Measurements from ENCODE around the gene XIRP1.
"Not testable (repeated sequence)": the region's sequence is repeated elsewhere in the genome, so short reads cannot be mapped to it uniquely, and the experiment has no call there.

The XIRP1 gene, protein sequence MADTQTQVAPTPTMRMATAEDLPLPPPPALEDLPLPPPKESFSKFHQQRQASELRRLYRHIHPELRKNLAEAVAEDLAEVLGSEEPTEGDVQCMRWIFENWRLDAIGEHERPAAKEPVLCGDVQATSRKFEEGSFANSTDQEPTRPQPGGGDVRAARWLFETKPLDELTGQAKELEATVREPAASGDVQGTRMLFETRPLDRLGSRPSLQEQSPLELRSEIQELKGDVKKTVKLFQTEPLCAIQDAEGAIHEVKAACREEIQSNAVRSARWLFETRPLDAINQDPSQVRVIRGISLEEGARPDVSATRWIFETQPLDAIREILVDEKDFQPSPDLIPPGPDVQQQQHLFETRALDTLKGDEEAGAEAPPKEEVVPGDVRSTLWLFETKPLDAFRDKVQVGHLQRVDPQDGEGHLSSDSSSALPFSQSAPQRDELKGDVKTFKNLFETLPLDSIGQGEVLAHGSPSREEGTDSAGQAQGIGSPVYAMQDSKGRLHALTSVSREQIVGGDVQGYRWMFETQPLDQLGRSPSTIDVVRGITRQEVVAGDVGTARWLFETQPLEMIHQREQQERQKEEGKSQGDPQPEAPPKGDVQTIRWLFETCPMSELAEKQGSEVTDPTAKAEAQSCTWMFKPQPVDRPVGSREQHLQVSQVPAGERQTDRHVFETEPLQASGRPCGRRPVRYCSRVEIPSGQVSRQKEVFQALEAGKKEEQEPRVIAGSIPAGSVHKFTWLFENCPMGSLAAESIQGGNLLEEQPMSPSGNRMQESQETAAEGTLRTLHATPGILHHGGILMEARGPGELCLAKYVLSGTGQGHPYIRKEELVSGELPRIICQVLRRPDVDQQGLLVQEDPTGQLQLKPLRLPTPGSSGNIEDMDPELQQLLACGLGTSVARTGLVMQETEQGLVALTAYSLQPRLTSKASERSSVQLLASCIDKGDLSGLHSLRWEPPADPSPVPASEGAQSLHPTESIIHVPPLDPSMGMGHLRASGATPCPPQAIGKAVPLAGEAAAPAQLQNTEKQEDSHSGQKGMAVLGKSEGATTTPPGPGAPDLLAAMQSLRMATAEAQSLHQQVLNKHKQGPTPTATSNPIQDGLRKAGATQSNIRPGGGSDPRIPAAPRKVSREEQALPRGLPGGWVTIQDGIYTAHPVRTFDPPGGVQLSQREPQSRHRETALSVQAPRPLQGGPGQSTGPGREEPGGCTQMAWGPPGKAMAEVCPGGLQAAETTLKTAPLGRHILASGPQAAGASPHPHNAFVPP (N-terminal part only)

GRCh38 chr3:39192490-39193092, at the start of gene XIRP1:
XIRP1 (minus strand) TSS chr3:39192595; CDS start chr3:39189445, 3,150 bp downstream.
- no peak for DNase-seq (ENCODE audit: low spot score)

DNA sequence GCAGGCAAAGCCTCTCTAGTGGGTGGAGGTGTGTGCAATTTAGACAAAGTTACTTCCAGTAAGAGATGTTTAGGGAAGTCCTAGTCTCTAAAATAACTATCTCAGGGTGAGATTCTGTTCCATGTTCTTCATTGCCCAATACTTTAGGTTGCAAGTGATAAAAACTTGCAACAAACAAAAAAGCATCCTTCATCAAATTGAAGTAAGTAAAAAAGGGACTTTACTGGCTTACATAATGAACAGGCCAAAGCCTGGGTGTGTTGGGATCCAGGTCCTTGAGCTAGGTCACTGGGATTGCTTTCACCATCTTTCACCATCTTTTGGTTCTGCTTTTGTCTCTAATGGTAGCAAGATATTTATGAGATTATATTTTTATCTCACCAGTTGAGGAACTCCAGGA, 49.2 kb upstream of the XIRP1 start:
- DNase-seq (ENCODE audit: low spot score): no peak

- DNase-seq (ENCODE audit: low spot score): no peak
Measured at GRCh38 chr3:39237027-39237426, 44.6 kb upstream of the XIRP1 start.

GRCh38 chr3:39234651-39235050, 42.3 kb upstream of the XIRP1 start:
- no peak for DNase-seq (ENCODE audit: low spot score)

DNA sequence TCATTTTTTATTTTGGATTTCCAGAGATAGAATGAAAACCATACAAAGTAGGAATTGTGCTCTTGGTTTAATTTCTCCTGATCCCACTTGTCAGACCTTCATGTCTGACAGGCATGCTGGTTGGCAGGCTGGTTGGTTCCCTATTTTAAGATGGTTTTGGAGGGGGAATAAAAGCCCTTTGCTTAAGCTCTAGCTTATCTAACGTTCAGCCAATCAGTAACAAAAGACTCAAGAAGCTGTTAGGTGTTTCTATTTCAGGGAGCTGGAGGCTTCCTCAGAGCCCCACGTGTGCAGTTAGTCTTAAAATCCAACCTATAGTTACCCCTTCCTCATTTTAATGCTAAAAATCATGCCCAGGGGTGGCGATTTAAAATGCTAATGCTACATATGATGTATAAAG, 40.5 kb upstream of the XIRP1 start:
- no peak for DNase-seq (ENCODE audit: low spot score)

GRCh38 chr3:39230453-39230852, 38.1 kb upstream of the XIRP1 start:
- no peak for DNase-seq (ENCODE audit: low spot score)

DNA sequence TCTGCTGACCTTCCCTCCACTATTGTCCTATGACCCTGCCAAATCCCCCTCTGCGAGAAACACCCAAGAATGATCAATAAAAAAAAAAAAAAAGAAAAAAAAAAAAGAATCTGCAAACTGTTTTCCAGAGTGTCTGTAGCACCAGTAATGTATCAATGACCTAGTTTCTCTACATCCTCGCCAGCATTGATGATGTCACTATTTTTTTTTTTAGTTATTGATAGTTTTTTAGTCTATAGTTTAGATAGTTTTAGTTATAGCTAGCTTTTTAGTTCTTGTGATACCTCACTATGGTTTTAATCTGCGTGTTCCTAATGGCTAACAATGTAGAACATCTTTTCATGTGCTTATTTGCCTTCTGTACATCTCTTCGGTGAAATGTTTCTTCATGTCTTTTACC, 36.1 kb upstream of the XIRP1 start:
- no peak for DNase-seq (ENCODE audit: low spot score)

GRCh38 chr3:39227596-39227995, 35.2 kb upstream of the XIRP1 start:
- DNase-seq (ENCODE audit: low spot score): not testable (repeated sequence)

DNA sequence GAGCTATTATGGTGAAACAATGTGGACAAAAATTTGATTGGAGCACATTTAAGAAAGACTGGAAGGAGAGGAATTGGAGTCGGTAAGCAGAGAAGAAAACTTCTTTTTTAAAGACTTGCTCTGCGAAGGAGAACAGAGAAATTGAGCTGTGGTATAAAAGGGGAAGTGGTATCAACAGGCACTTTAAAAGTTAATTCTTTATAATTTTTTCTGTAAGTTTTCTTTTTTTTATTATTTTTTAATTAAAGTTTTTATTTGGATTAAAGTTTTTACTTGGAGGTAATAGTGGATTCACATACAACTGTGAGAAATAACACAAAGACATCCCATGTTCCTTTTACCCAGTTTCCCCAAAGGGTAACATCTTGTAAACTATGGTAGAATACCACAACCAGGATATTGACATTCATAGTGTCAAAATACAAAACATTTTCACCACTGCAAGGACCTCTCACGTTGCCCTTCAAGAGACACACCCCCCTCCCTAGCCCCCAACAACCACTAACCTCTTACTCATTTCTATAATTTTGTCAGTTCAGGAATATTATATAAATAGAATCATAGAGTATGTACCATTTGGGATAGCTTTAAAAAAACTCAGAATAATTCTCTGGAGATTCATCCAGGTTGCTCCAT, 33.8 kb upstream of the XIRP1 start:
- no peak for DNase-seq (ENCODE audit: low spot score)

GRCh38 chr3:39224288-39224687, 31.9 kb upstream of the XIRP1 start:
- DNase-seq (ENCODE audit: low spot score): no peak

DNA sequence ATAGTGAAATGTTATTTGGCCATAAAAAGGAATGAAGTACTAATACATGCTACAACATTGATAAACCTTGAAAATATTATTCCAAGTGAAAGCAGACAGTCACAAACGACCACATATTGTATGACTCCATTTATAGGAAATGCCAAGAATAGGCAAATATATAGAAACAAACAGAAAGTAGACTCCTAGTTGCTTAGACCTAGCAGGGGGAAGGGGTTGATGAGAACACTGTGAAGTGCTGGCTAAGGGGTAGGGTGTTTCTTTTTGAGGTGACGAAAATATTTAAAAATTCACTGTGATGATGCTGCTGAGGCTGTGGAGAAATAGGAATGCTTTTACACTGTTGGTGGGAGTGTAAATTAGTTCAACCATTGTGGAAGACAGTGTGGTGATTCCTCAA, 30.5 kb upstream of the XIRP1 start:
- no peak for DNase-seq (ENCODE audit: low spot score)

DNA sequence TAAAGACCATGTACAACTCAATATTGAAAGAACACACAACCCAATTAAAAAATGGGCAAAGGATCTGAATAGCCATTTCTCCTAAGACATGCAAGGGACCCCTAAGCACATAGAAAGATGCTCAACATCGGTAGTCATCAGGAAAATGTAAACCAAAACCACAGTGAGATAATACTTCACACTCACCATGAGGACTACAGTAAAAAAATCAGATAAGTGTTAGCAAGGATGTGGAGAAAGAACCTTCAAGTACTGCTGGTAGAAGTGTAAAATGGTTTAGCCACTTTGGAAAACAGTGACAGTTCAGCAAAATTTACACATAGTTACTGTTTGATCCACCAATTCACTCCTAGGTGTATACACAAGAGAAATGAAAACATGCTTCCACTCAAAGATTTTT, 30.1 kb upstream of the XIRP1 start:
- no peak for DNase-seq (ENCODE audit: low spot score)

DNA sequence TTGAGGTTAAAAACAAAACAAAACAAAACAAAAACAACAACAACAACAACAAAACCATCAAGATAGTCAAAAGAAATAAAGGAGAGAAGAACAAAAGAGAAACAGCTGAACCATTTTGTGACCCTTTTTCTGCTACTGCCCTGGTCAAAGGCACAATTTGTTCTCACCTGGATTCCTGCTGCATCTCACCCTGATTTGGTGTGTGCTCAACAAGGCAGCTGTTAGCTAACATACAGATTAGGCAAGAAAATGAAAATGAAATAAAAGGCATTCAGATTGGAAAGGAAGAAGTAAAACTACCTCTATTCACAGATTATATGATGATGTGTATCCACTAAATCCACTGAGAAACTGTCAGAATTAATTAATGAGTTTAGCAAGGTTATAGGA, 28.7 kb upstream of the XIRP1 start:
- DNase-seq (ENCODE audit: low spot score): no peak

DNA sequence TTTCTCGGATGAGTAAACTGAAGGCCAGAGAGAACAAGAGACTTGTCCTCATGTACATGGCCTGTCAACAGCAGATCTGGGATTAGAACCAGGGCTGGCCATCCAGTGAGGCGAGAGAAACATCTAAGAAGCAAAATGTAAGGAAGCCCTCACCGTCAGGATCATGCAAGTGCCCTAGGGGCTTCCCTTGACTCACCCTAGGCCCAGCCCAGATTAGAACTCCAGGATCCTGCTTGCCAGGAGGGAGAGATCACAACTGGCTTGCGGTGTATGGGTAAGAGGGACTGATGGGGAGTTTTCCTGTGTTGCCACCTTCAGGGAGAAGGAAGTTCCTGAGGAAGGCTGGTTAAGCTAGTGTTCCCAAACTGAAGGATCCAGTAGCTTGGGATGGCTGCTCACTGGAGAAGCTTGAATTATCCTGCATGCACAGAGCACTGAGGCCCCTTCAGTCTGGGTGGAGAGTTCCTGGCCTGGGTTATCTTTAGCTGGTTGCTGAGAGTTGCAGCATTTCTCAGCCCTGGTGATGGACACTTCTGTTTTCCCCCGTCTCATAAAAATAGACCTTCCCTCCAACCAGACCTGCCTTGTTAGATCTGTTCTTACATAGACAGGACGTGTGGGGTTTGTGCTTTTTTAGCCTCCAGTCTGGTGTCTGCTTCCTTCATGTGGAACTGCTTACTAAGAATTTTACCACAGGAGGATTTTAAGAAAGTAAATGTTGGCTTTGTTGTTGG, 28.2 kb upstream of the XIRP1 start:
- DNase-seq (ENCODE audit: low spot score): no peak

DNA sequence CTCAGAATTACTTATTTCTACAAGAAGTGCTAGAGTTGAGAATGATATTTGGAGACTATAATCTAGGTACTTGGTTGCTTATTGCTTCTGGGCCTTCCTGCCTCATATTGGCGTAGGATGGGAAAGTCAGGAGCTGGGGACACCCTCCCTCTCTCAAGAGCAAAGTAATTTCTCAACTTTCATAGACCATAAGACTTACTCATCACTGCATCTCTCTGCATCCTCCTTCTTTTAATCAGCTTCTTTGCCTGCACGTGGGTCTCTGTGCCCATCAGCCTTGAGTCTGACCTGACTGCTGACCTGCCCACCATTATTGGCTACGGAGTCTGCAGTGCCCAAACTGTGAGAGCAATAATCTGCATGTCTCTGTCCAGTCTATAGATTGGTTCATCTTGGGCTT, 27.3 kb upstream of the XIRP1 start:
- no peak for DNase-seq (ENCODE audit: low spot score)

DNA sequence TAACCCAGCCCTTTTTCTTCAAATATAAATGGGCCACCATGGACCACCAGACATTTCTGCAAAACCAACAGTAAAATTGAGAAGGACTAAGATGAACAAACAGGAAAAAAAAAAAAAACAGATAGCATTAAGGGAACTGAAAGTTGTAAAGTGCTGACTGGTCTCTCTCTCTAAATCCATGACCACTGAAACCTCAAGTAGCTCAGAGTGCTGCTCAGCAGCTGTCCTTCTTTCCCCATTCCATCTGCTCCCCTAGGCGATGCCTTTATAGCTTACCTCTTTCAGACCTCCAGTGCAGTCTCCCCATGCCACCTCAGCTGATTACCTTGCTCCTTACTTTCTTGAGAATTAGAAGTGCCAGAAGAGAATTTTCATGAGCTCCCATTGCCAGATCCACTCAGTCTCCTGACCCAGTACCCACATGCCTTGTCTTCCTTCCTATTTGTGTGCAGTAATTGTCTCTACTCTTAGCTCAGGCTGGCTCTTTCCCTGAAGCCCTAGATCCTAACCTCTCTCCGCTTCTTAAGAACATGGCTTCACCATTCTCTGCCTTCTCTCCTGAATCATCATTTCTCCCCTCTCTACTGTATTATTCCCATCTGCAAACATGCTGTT, 23.9 kb upstream of the XIRP1 start:
- no peak for DNase-seq (ENCODE audit: low spot score)

- no peak for DNase-seq (ENCODE audit: low spot score)
Measured at GRCh38 chr3:39213613-39214012, 21.2 kb upstream of the XIRP1 start.

DNA sequence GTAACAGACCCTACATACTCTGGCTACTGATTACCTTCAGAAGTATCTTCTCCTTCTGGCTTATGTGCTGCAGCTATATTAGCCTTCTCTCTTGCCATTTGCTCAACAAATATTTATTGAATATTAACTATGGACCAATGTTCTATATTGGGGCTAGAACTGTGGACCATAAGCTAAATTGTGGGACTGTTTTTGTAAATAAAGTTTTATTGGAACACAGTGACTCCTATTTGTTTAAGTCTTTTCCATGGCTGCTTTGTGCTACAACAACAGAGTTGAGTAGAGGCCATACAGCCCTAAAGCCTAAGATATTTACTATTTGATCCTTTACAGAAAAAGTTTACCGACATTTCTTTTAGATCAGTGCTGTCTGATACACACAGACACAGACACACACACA, 20.3 kb upstream of the XIRP1 start:
- no peak for DNase-seq (ENCODE audit: low spot score)

GRCh38 chr3:39211332-39212130, 19.1 kb upstream of the XIRP1 start:
- no peak for DNase-seq (ENCODE audit: low spot score)

GRCh38 chr3:39210078-39210477, 17.7 kb upstream of the XIRP1 start:
- no peak for DNase-seq (ENCODE audit: low spot score)

Measured in kidney tubule cell (primary cell).